GM18951 (cell line): Measurements from ENCODE around the gene PYROXD2.

Experiments used
- POLR2A ChIP-seq: IDR thresholded peaks from 4 replicates; pipeline ENCODE4 v1.6.1; 2011; ENCODE audit warnings: mild to moderate bottlenecking; ENCODE audit not compliant: insufficient read length, insufficient read depth; ENCODE audit errors: extremely low read depth
- in situ Hi-C: fragments of 300-500 bp; cut with MboI; formaldehyde crosslinking; loops from one replicate; pipeline ENCODE4 v1.12.0; 2022; ENCODE audit warnings: low sequenced_read_pairs, mixed read lengths, inconsistent platforms; ENCODE audit not compliant: unreplicated experiment

Gene PYROXD2

DNA sequence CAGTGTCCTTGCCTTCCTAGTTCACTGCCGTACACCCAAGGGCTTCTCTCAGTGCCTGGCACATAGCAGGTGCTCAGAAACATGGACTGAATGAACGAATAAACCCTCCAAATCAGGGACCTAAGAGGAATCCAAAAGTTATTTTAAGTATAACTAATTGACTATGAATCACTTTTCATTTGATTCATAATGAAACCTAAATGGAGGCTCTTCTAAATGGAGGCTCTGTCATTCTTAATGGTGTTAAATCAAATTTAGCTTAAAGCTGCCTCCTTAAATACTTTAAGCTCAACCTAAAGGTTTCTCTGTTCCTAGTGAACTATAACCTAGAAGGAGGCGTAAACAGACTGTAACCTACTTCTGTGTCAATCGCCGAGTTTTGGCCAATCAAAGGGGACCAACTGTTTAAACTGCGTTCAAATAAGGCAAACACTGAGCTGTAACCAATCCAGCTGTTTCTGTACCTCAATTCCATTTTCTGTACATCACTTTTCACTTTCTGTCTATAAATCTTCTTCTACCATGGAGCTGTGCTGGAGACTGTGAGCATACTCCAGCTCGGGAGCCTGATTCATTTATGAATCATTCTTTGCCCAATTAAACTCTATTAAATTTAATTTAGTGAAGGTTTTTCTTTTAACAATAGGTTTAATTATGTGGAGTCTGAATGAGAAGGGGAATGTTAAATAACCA, 11.0 kb downstream of the PYROXD2 start:
- TF ChIP-seq POLR2A: no peak
- in situ Hi-C loops: no loop called here

- in situ Hi-C loops: no loop called here
- no peak for TF ChIP-seq POLR2A
Measured at GRCh38 chr10:98402931-98403718, 11.9 kb downstream of the PYROXD2 start.

DNA sequence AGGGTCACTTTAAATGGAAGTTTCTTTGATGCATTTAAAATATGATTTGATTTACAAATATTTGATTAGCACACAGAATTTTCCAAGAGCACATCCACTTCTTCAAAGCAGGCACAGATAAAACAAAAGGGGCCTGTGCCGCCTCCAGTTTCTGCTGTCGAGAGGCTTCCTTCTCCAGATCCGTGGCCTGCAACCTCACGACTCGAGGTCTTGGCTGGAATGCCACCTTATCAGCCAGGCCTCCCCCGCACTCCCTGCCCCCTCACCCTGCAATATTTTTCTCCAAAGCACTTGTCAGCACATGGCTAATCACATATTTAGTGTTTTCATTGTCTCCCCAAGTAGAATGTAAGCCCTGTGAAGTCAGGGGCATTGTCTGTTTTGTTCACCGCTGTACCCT, 12.5 kb downstream of the PYROXD2 start:
- in situ Hi-C loops: no loop called here
- TF ChIP-seq POLR2A: no peak

DNA sequence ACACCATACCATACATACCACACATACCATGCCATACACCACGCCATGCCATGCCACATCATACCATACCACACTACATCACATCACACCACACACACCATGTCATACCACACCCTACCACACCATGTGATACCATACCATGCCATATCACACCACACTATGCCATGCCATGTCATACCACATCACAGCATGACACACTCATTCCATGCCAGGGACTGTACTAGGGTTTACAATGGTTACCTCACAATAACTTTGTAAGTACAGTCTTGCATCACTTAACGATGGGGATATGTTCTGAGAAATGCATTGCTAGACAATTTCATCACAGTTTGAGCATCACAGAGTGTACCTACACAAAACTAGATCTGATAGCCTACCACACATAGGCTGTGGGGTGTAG, 14.5 kb downstream of the PYROXD2 start:
- TF ChIP-seq POLR2A: no peak
- in situ Hi-C loops: no loop called here

DNA sequence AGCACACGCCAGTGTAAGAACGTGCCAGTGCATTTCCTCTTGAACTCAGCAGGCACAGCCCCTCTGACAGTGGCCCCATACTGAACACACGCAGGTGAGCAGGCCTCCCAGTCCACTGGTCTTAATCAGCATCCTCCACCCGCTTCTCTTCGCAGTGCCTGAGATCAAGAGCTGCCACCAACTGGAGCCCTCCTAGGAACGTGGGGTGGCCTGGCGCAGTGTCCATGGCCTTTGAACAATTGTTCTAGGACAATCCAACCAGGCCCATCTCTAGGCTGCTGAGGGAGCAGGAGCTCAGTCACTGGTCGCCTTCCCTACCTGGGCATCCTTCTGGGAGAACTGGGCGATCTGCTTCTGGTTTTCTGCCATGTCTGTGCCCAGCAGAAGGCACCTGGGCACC, 15.2 kb downstream of the PYROXD2 start:
- in situ Hi-C loops: no loop called here
- no peak for TF ChIP-seq POLR2A

GRCh38 chr10:98397089-98397600, 17.8 kb downstream of the PYROXD2 start:
- in situ Hi-C loops: no loop called here
- TF ChIP-seq POLR2A: no peak

DNA sequence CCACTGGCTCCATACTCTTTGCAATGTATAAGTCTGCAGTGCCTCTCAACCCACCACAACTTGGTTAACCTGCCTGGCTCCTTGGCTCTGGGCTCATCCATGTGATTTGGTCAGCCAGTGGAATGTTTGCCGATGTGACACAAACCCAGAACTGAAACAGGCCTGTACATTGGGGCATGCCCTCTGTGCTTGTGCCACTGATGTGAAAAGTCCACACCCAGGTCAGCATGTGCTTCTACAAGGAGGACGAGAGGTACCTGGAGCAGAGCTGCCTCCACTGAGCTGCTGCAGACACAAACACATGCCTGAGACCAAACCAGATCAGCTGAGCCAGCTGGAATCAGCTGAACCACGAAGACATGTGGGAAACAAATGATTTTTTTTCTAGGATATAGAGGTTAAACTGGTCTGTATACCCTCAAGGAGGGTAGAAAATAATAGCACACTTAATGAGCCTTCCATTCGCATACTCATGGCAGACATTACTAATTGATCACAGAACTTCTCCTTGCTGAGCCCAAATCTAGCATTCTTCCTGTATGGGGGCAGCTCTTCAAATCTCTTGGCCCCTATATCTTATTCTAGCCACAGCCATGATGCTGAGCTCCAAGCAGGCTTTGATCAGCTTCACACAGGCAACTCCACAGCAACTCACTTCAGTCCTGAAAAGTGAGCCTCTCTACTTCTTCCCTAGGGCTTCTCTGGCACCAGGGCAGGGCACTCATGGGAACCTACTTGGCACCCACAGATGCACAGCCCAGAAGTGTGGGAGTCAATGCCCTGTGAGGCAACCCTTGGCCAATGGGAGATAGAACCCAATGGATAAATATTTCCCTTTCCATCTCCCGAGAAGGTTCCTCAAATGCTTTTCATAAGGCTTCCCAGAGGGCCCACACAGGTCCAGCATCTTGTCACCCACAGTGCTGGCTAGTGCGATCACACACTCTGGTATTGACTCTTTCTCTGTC, 18.6 kb downstream of the PYROXD2 start:
- no peak for TF ChIP-seq POLR2A
- in situ Hi-C loops: no loop called here

DNA sequence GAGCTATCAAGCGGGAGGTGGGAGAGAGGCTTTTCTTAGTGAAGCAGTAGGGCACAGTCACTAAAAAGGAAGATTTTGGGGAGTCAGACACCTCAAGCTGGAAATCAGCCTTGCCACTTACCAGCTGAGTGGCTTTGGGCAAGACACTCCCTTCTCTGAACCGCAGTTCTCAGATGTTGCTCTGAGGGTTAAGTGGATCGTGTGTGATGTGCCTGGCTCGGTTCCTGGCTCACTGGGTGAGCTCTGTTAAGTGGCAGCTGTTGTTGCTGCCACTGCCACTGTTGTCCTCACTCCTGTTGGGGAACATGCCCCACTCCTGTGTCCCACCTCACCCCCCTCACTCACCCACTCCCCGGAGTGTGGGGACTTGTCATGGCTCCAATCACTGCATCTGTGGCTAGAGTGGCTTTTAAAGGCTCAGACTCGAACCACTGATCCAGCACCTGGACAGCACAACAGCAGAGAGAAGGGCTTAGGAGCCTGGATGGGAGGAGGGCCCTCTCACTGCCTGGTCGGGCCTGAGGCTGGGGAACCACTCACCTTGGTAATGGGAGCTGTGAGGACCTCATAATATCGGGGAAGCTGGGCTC, 20.0 kb downstream of the PYROXD2 start:
- TF ChIP-seq POLR2A: no peak
- in situ Hi-C loops: no loop called here

DNA sequence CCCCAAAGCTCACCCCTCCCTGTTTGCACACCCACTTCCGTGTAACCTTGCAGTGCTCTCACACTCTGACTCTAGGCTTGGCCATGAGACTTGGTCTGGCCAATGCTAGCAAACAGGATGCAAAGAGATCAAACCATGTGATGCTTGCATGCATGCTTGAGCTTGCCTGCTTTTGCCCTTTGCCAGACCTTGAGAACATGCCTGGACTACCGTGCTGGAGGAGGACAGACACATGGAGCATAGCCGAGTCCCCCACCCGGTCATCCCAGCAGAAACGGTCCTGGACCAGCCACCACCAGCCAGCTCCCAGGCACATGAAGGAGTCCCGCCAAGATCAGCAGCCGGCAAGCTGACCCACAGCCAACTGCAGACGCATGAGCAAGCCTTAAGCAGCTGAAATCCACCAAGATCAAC, 23.4 kb downstream of the PYROXD2 start:
- in situ Hi-C loops: no loop called here
- no peak for TF ChIP-seq POLR2A

DNA sequence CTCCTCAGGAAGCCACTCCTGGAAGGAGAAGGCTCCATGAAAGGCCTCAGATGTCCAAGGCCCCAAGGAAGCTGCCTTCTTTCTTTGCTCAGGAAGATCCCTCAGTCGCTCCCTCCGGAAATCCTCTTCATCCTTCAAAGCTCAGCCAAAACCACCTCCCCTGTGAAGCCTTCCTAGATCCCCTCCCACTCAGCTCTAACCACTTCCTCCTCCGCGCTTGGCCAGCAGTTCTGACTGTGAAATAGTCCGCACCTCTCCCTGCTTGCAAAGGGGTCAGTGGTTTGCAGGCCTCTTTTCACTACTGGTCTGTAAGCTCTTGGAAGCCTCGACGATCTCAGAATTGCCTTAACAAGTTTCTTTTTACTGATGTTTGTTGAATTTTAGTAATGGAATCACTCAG, 23.9 kb downstream of the PYROXD2 start:
- in situ Hi-C loops: no loop called here
- no peak for TF ChIP-seq POLR2A

GRCh38 chr10:98390406-98390805, 24.6 kb downstream of the PYROXD2 start:
- TF ChIP-seq POLR2A: no peak

DNA sequence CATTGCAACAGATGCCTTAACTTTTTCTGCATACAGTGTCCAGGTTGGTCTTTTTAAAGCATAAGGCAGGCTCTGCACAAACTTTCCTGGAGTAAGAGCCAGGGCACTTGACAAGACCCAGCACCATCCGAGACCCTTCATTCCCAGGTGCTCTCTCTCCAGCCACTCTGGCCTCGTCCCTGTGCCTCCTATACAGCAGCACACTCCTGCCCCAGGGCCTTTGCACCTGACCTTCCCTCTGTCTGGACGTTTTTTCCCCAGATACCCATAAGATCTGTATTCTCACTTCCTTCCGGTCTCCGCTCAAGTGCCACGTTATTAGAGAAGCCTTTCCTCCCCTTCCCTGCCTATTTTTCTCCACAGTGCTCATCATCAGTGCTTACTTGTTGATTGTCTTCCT, 25.6 kb downstream of the PYROXD2 start:
- no peak for TF ChIP-seq POLR2A
- in situ Hi-C loops: no loop called here

More at GRCh38 chr10:98390406-98390805, 24.6 kb downstream of the PYROXD2 start:
- in situ Hi-C loops: no loop called here

GRCh38 chr10:98388101-98388655, 26.8 kb downstream of the PYROXD2 start:
- in situ Hi-C loops: no loop called here
- TF ChIP-seq POLR2A: no peak
